Measurements from ENCODE around the gene C22orf15. TPM values are rescaled to one million over a fixed set of nuclear protein-coding genes. Genes with fewer than 3 reads are reported as not detected.

C22orf15 gene
- total RNA-seq (1 to 10 TPM in 1 of 2 donors, under 1 TPM in 1; 0.58 to 3.1 TPM), polyA plus RNA-seq (ENCODE audit: insufficient read length in 6 of 6) (1 to 10 TPM; 3.1 to 7.8 (median 5.4) TPM)
- long read RNA-seq, donor 1, partial matches to known transcripts: 23 of 28 reads
- long read RNA-seq, donor 1, other reads (novel, unspliced or antisense): 0 of 28 reads
- long read RNA-seq, donor 2: 0 reads
- long read RNA-seq, donor 3, partial matches to known transcripts: 0 of 1 reads
- long read RNA-seq, donor 3, other reads (novel, unspliced or antisense): 0 of 1 reads
- long read RNA-seq, donor 4, partial matches to known transcripts: 0 of 2 reads
- long read RNA-seq, donor 4, other reads (novel, unspliced or antisense): 1 of 2 reads
- long read RNA-seq, donor 5, partial matches to known transcripts: 0 of 2 reads
- long read RNA-seq, donor 5, other reads (novel, unspliced or antisense): 0 of 2 reads
- long read RNA-seq, donor 6: 0 reads
- long read RNA-seq, donor 7, partial matches to known transcripts: 16 of 17 reads
- long read RNA-seq, donor 7, other reads (novel, unspliced or antisense): 0 of 17 reads
- long read RNA-seq, donor 8, partial matches to known transcripts: 0 of 2 reads
- long read RNA-seq, donor 8, other reads (novel, unspliced or antisense): 0 of 2 reads
- long read RNA-seq, donor 9: 0 reads
- long read RNA-seq, donor 10, partial matches to known transcripts: 3 of 14 reads
- long read RNA-seq, donor 10, other reads (novel, unspliced or antisense): 7 of 14 reads
- long read RNA-seq, donor 11: 0 reads
- long read RNA-seq, donor 12, partial matches to known transcripts: 0 of 63 reads
- long read RNA-seq, donor 12, other reads (novel, unspliced or antisense): 62 of 63 reads

GRCh38 chr22:23762842-23763578, at the start of gene C22orf15:
Gene C22orf15 (plus strand): TSS chr22:23762990. CDS start chr22:23763307, 317 bp downstream.
- no peaks in the 10 kb centered on the region for H3K36me3 ChIP-seq
- ATAC-seq (no peak), DNase-seq (peak in 1 of 4 donors; percentile 36)
- intact Hi-C loops (cut with DNase I): no loop called here
- H3K4me1 ChIP-seq: peaks cover 5 to 44% of the 10 kb centered on the region in 2 donors
- H3K27ac ChIP-seq: no peak within 1 kb of the TSS
- TF ChIP-seq, protein P1, sequence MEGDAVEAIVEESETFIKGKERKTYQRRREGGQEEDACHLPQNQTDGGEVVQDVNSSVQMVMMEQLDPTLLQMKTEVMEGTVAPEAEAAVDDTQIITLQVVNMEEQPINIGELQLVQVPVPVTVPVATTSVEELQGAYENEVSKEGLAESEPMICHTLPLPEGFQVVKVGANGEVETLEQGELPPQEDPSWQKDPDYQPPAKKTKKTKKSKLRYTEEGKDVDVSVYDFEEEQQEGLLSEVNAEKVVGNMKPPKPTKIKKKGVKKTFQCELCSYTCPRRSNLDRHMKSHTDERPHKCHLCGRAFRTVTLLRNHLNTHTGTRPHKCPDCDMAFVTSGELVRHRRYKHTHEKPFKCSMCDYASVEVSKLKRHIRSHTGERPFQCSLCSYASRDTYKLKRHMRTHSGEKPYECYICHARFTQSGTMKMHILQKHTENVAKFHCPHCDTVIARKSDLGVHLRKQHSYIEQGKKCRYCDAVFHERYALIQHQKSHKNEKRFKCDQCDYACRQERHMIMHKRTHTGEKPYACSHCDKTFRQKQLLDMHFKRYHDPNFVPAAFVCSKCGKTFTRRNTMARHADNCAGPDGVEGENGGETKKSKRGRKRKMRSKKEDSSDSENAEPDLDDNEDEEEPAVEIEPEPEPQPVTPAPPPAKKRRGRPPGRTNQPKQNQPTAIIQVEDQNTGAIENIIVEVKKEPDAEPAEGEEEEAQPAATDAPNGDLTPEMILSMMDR (IDR thresholded peaks at IDR 0.05): no peak
- H3K27me3 ChIP-seq: no peaks in the 10 kb centered on the region
- no peaks in the 10 kb centered on the region for H3K9me3 ChIP-seq
- peak within 1 kb of the TSS in 1 of 2 donors; percentile 36 for H3K4me3 ChIP-seq

DNA sequence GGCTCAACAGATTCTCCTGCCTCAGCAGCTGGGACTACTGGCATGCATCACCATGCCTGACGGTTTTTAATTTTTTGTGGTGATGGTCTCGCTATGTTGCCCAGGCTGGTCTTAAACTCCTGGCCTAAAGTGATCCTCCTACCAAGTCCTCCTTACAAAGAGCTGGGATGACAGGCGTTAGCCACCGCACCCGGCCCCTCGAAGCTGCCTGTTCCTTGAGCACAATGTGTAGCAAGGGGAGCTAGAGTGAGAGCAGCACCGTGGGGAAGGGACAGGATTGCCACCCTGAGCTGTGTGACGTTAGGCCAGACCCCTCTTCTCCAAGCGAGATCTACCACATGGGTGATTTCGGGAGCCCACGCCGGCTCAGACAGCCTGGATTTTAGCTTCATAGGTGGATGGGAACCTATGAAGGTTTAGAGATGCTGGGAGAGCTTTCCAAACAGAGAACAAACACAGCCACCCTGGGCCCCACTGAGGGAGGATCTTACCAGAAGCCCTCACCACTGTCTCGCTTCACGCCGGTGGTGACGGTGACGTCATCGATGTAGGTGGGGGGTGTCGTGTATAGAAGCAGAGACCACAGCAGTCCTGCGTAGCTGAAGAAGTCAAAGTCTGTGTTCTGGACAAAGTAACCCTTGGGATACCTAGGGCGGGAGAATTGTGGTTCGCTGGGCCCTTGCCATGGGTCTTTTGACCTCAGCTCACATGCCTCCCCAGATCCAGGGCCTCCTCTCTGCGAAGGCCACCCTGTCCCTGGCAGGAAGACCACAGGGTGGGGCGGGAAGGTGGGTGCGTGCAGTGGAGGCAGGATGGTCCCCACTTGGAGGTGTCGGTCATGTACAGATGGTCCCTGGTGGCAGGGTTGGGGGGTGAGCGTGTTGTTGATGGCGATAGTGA, 48.8 kb upstream of the C22orf15 start:
- intact Hi-C loops (cut with DNase I): no loop called here
- Histone ChIP-seq H3K4me3 (no peak overlapping the region), H3K9me3 (no peaks in the 10 kb centered on the region), H3K4me1 (peaks cover 6 to 22% of the 10 kb centered on the region in 2 donors), H3K36me3 (peaks cover 0 to 63% of the 10 kb centered on the region in 2 donors), H3K27me3 (no peaks in the 10 kb centered on the region), H3K27ac (no peak overlapping the region)
- TF ChIP-seq, protein P1 (IDR thresholded peaks at IDR 0.05): no peak
- ATAC-seq (no peak), DNase-seq (peak in 1 of 4 donors; percentile 50)

DNA sequence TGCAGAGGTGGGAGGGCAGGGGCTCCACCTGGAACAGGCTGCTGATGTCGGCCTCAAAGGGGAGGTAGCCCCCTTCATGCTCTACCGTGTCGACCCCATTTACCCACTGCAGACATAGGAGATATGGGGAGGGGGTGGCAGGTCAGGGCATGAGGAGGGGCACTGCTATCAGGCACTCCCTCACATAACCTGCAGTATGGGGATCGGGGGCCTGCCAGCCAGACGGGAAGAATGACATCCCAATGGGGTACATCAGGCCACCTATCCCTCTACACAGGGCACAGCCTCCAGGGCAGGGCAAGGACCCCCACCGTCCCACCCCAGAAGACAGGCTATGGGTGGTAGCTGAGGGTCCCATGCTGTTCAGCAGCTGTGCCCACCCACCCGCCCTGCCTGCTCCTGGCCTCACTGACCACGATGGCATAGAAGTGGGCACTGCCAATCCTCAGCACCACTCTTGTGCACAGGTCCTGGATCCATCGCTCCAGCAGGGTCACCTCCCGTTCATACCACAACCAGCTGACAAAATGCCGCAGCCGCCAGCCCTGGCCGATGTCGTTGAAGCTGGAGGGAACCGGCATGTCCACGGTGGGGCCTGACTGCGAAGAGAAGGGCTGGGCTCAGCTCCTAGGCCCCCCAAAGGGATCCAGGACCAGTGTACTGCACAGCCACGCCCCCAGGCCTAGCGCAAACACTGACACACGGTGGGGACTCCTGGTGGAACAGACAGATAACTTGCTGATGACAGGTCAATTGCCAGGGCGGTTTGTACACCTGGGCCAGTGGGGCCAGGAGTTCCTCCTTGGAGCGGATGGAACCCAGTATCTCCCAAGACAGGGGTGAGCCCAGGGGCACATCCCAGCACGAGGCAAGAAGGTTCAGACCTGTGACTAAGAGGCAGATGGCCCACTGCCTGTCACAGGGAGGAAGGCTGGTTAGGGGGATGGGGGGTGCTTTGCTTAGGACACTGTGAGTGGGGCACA, 47.9 kb upstream of the C22orf15 start:
- no peak for ATAC-seq
- H3K27me3 ChIP-seq: no peaks in the 10 kb centered on the region
- H3K9me3 ChIP-seq: no peaks in the 10 kb centered on the region
- no peak overlapping the region for H3K27ac ChIP-seq
- H3K4me1 ChIP-seq: peaks cover 6 to 22% of the 10 kb centered on the region in 2 donors
- peak in 1 of 4 donors; percentile 52 for DNase-seq
- H3K4me3 ChIP-seq: no peak overlapping the region
- TF ChIP-seq, protein P1 (IDR thresholded peaks at IDR 0.05): no peak
- intact Hi-C loops (cut with DNase I): no loop called here
- H3K36me3 ChIP-seq: peaks cover 0 to 54% of the 10 kb centered on the region in 2 donors
